Measurements from ENCODE around the gene FASTKD1.
"Not testable (repeated sequence)": the region's sequence is repeated elsewhere in the genome, so short reads cannot be mapped to it uniquely, and the experiment has no call there.

Gene FASTKD1

DNA sequence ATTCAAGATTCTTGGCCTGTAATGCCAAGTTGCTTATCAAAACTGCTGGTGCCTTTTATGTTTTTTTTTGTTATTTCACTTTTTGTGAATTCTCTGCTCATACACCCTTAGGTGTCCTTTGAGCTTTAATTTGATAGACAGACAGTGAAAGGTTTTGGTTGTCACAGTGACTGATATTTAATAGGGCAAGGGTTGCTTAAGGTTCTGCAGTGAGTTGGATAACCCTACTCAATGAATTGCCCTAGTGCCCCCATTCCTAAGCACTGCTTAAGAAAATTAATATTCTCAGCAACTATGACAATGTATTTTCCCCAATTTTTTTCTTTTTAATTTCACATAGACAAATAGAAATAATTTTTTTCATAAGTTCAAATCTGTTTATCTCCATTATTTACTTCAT lies 25.9 kb upstream of the FASTKD1 start (continued):
- TF ChIP-seq ZNF354C (tag by site-specific recombination; IDR thresholded peaks at IDR 0.05; ENCODE audit: borderline replicate concordance, low read depth) (no peak), ZNF311 (tag by site-specific recombination; IDR thresholded peaks at IDR 0.05; ENCODE audit: borderline replicate concordance) (no peak), ZNF777 (tag by site-specific recombination; IDR thresholded peaks at IDR 0.05; ENCODE audit: borderline replicate concordance) (no peak), ZNF830 (tag by site-specific recombination; IDR thresholded peaks at IDR 0.05; ENCODE audit: low read depth) (no peak), ZNF184 (tag by site-specific recombination; IDR thresholded peaks at IDR 0.05) (no peak), ZSCAN30 (tag by site-specific recombination; IDR thresholded peaks at IDR 0.05) (no peak), SETDB1 (IDR thresholded peaks at IDR 0.05; ENCODE audit: insufficient read length, low read length) (no peak), ZNF302 (tag by site-specific recombination; IDR thresholded peaks at IDR 0.05; ENCODE audit: low read depth) (no peak)
- TF ChIP-seq, protein P1, sequence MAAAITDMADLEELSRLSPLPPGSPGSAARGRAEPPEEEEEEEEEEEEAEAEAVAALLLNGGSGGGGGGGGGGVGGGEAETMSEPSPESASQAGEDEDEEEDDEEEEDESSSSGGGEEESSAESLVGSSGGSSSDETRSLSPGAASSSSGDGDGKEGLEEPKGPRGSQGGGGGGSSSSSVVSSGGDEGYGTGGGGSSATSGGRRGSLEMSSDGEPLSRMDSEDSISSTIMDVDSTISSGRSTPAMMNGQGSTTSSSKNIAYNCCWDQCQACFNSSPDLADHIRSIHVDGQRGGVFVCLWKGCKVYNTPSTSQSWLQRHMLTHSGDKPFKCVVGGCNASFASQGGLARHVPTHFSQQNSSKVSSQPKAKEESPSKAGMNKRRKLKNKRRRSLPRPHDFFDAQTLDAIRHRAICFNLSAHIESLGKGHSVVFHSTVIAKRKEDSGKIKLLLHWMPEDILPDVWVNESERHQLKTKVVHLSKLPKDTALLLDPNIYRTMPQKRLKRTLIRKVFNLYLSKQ (tag by site-specific recombination; IDR thresholded peaks at IDR 0.05; ENCODE audit: borderline replicate concordance), result no peak

- no peak overlapping the region for H3K27ac ChIP-seq (ENCODE audit: extremely low read depth, low read depth, low read length)
- CTCF ChIA-PET, result interaction anchor here (0.7 kb wide), 1 partner anchor 121 kb away, joined by 3 read pairs; no protein-coding TSS in a partner anchor
- no peak overlapping the region for H3K4me3 ChIP-seq (ENCODE audit: low read depth, low read length)
- TF ChIP-seq ZNF302 (tag by site-specific recombination; IDR thresholded peaks at IDR 0.05; ENCODE audit: low read depth) (no peak), KLF10 (tag by site-specific recombination; IDR thresholded peaks at IDR 0.05) (no peak)
- TF ChIP-seq, protein P2, sequence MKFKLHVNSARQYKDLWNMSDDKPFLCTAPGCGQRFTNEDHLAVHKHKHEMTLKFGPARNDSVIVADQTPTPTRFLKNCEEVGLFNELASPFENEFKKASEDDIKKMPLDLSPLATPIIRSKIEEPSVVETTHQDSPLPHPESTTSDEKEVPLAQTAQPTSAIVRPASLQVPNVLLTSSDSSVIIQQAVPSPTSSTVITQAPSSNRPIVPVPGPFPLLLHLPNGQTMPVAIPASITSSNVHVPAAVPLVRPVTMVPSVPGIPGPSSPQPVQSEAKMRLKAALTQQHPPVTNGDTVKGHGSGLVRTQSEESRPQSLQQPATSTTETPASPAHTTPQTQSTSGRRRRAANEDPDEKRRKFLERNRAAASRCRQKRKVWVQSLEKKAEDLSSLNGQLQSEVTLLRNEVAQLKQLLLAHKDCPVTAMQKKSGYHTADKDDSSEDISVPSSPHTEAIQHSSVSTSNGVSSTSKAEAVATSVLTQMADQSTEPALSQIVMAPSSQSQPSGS (tag by site-specific recombination; IDR thresholded peaks at IDR 0.05; ENCODE audit: low read depth), result peak; percentile 57
- TF ChIP-seq, protein P3, sequence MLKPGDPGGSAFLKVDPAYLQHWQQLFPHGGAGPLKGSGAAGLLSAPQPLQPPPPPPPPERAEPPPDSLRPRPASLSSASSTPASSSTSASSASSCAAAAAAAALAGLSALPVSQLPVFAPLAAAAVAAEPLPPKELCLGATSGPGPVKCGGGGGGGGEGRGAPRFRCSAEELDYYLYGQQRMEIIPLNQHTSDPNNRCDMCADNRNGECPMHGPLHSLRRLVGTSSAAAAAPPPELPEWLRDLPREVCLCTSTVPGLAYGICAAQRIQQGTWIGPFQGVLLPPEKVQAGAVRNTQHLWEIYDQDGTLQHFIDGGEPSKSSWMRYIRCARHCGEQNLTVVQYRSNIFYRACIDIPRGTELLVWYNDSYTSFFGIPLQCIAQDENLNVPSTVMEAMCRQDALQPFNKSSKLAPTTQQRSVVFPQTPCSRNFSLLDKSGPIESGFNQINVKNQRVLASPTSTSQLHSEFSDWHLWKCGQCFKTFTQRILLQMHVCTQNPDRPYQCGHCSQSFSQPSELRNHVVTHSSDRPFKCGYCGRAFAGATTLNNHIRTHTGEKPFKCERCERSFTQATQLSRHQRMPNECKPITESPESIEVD (tag by site-specific recombination; IDR thresholded peaks at IDR 0.05), result peak; percentile 34; the same call in 1 of the 2 replicates
- H3K36me3 ChIP-seq (ENCODE audit: control insufficient read depth in 2 of 2, insufficient read depth in 1 of 2, low read length in 2 of 2), result peaks cover 0 to 3% of the 10 kb centered on the region in 2 experiments; a peak in 2 of 3 replicates
- POLR2A ChIA-PET, result no interaction called here
- H3K9me3 ChIP-seq (ENCODE audit: control insufficient read depth, insufficient read depth, low read depth, low read length), result no peaks in the 10 kb centered on the region
- H3K4me1 ChIP-seq (ENCODE audit: control insufficient read depth, insufficient read depth, low read length), result no peaks in the 10 kb centered on the region
These were observed 25.3 kb upstream of the FASTKD1 start for GRCh38 chr2:169598982-169599381.

- H3K36me3 ChIP-seq (ENCODE audit: control insufficient read depth in 2 of 2, insufficient read depth in 1 of 2, low read length in 2 of 2); POLR2A ChIA-PET; H3K9me3 ChIP-seq (ENCODE audit: control insufficient read depth, insufficient read depth, low read depth, low read length); H3K4me3 ChIP-seq (ENCODE audit: low read depth, low read length); H3K27ac ChIP-seq (ENCODE audit: extremely low read depth, low read depth, low read length); H3K4me1 ChIP-seq (ENCODE audit: control insufficient read depth, insufficient read depth, low read length): not testable (repeated sequence)
- CTCF ChIA-PET, result interaction anchor here (0.7 kb wide), 1 partner anchor 66 kb away, joined by 3 read pairs; no protein-coding TSS in a partner anchor
- 0 out of 2 replicates have a peak, but pooled peaks have one; percentile 14 for TF ChIP-seq ZNF600 (tag by site-specific recombination; IDR thresholded peaks at IDR 0.05)
These were observed 22.9 kb upstream of the FASTKD1 start for GRCh38 chr2:169596546-169596945.

DNA sequence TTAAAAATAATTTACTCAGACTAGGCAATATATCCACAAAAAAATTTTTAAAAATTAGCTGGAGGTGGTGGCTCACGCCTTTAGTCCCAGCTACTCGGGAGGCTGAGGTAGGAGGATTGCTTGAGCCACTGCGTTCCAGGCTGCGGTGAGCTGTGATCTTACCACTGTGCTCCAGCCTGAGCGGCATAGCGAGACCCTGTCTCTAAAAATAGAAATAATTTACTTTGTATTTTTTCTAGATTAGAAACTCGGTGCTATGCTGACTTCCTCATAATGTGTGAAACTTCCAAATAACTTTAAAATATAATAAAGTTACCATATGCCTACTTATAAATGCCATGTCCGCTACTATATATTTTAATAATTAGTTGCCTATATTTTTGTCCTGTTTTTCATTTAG lies 17.1 kb upstream of the FASTKD1 start:
- Histone ChIP-seq H3K9me3 (ENCODE audit: control insufficient read depth, insufficient read depth, low read depth, low read length) (no peaks in the 10 kb centered on the region), H3K27ac (ENCODE audit: extremely low read depth, low read depth, low read length) (no peak overlapping the region), H3K36me3 (ENCODE audit: control insufficient read depth in 2 of 2, insufficient read depth in 1 of 2, low read length in 2 of 2) (no peaks in the 10 kb centered on the region; a peak in 1 of 3 replicates), H3K4me1 (ENCODE audit: control insufficient read depth, insufficient read depth, low read length) (no peaks in the 10 kb centered on the region), H3K4me3 (ENCODE audit: low read depth, low read length) (no peak overlapping the region)
- CTCF ChIA-PET, result no interaction called here
- POLR2A ChIA-PET, result no interaction called here
- no peak for TF ChIP-seq ZNF610 (tag by site-specific recombination; IDR thresholded peaks at IDR 0.05; ENCODE audit: borderline replicate concordance)
- no peak for TF ChIP-seq ZNF239 (tag by site-specific recombination; IDR thresholded peaks at IDR 0.05)
- TF ChIP-seq ZNF302 (tag by site-specific recombination; IDR thresholded peaks at IDR 0.05; ENCODE audit: low read depth), result no peak
- no peak for TF ChIP-seq ZBTB21 (tag by site-specific recombination; IDR thresholded peaks at IDR 0.05)
- no peak for TF ChIP-seq ZSCAN18 (tag by site-specific recombination; IDR thresholded peaks at IDR 0.05)
- TF ChIP-seq ZNF558 (tag by site-specific recombination; IDR thresholded peaks at IDR 0.05), result no peak
- no peak for TF ChIP-seq ZNF561 (tag by site-specific recombination; IDR thresholded peaks at IDR 0.05; ENCODE audit: borderline replicate concordance)
- TF ChIP-seq ZBTB1 (tag by site-specific recombination; IDR thresholded peaks at IDR 0.05), result no peak
- TF ChIP-seq ZBTB8A (tag by site-specific recombination; IDR thresholded peaks at IDR 0.05), result no peak
- no peak for TF ChIP-seq ZNF341 (tag by site-specific recombination; IDR thresholded peaks at IDR 0.05; ENCODE audit: low read depth)
- TF ChIP-seq ZIC2 (tag by site-specific recombination; IDR thresholded peaks at IDR 0.05), result no peak
- no peak for TF ChIP-seq ZNF350 (tag by site-specific recombination; IDR thresholded peaks at IDR 0.05)
- no peak for TF ChIP-seq ZSCAN30 (tag by site-specific recombination; IDR thresholded peaks at IDR 0.05)
- TF ChIP-seq HOXA7 (CRISPR knock-in tag; IDR thresholded peaks at IDR 0.05; ENCODE audit: borderline replicate concordance), result no peak

All from HEK293 (cell line).